Thymus (tissue), 11 donors: ENCODE measurements around the gene RHEX. TPM values are rescaled to one million over a fixed set of nuclear protein-coding genes. Genes with fewer than 3 reads are reported as not detected.

ENCODE experiments used
- DNase-seq, 9 donors: peaks; one replicate each; pipeline ENCODE4 v3.0.0-alpha.2; 2013; ENCODE audit warnings: low spot score in 9 of 9, low read depth in 6 of 9, missing footprints in 1 of 9
- H3K27ac ChIP-seq, 2 donors: one replicate each; pipeline ENCODE4 v1.5.1; 2013; ENCODE audit warnings: control low read depth in 1 of 2, low read depth in 1 of 2, low read length in 1 of 2, mild to moderate bottlenecking in 1 of 2, moderate library complexity in 1 of 2
- H3K27me3 ChIP-seq, 2 donors: one replicate each; pipeline ENCODE4 v1.5.1; 2013; ENCODE audit warnings: low read length in 1 of 2; ENCODE audit not compliant: control insufficient read depth in 2 of 2, insufficient read depth in 1 of 2
- H3K36me3 ChIP-seq, 2 donors: one replicate each; pipeline ENCODE4 v1.5.1; 2013; ENCODE audit warnings: low read length in 1 of 2, mild to moderate bottlenecking in 1 of 2, moderate library complexity in 1 of 2; ENCODE audit not compliant: control insufficient read depth in 2 of 2, insufficient read depth in 2 of 2
- H3K4me1 ChIP-seq, 2 donors: one replicate each; pipeline ENCODE4 v1.5.1; 2013; ENCODE audit warnings: low read length in 2 of 2; ENCODE audit not compliant: control insufficient read depth in 2 of 2, insufficient read depth in 2 of 2
- H3K4me3 ChIP-seq, 2 donors: one replicate each; pipeline ENCODE4 v1.5.1; 2013; ENCODE audit warnings: low read length in 2 of 2, control low read depth in 1 of 2, mild to moderate bottlenecking in 1 of 2
- H3K9me3 ChIP-seq, 2 donors: one replicate each; pipeline ENCODE4 v1.5.1; 2013; ENCODE audit warnings: low read length in 1 of 2, mild to moderate bottlenecking in 1 of 2; ENCODE audit not compliant: control insufficient read depth in 2 of 2, insufficient read depth in 1 of 2
- WGBS: extraction: QIAGEN DNeasy Blood & Tissue Kit; methylation state at CpG from one replicate; pipeline ENCODE4 v1.1.7; 2013; 5-methylcytosine and 5-hydroxymethylcytosine counted together
- polyA plus RNA-seq: library from polyadenylated mRNA; stranded (reverse); fragments of 200-250 nt; gene quantifications from one replicate; pipeline ENCODE4 v1.2.3, GENCODE V29; 2013
- total RNA-seq: library from RNA; stranded (reverse); fragments of 120-200 nt; gene quantifications from one replicate; pipeline ENCODE4 v1.2.4, GENCODE V29; 2013
- donor health status: healthy.

The RHEX gene
- total and polyA plus RNA-seq, 2 donors: 1.7 to 3.6 TPM

- Histone ChIP-seq H3K4me1 (peaks cover 0 to 11% of the 10 kb centered on the region in 2 donors), H3K27me3 (no peaks in the 10 kb centered on the region), H3K27ac (no peak overlapping the region), H3K4me3 (no peak overlapping the region), H3K36me3 (no peaks in the 10 kb centered on the region), H3K9me3 (no peaks in the 10 kb centered on the region)
- 67% methylated on average over 2 of the region's 2 CpGs for WGBS
- DNase-seq: no peak
These were observed 89.8 kb downstream of the RHEX start for GRCh38 chr1:206142770-206143169.

DNA sequence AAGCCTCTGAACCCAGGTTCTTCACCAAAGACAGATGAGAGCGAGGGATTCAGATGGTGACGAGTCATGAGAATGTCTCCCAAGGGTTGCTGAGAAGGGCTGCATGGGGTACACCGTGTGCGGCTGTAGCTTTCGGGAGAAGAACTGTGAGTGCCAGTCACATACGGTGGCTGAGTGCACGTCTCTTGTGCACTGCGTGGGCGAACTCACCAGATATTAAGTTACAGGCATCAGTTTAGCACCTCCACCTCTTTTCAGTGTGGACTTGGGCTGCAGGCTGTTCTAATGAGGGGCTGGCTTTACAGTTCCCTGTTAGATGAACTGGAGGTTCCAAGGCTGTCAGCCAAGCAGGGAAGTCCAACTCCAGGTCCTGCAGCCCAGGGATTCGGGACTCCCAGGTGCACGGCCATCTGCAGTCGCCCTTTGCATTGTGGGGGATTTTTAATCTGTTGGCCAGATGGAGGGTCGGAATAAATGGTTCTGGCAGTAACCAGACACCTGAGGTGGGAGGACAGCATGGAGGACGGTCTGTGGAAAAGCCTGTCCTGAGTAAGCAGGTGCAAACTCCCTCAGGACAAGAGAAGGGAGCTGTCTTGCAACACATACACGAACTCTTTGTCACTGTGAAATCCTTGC, 90.7 kb downstream of the RHEX start:
- WGBS: 97% methylated on average over 15 of the region's 15 CpGs
- no peaks in the 10 kb centered on the region for H3K27me3 ChIP-seq

GRCh38 chr1:206144605-206145004, 91.6 kb downstream of the RHEX start:
- H3K4me3 ChIP-seq: no peak overlapping the region
- no peak for DNase-seq
- H3K9me3 ChIP-seq: no peaks in the 10 kb centered on the region
- no peaks in the 10 kb centered on the region for H3K36me3 ChIP-seq
- 97% methylated on average over 2 of the region's 2 CpGs for WGBS
- no peaks in the 10 kb centered on the region for H3K27me3 ChIP-seq
- H3K4me1 ChIP-seq: peaks cover 0 to 11% of the 10 kb centered on the region in 2 donors
- H3K27ac ChIP-seq: no peak overlapping the region

More for the DNA sequence above, 90.7 kb downstream of the RHEX start:
- H3K9me3 ChIP-seq: no peaks in the 10 kb centered on the region
- H3K36me3 ChIP-seq: no peaks in the 10 kb centered on the region
- H3K4me3 ChIP-seq: no peak overlapping the region
- H3K27ac ChIP-seq: no peak overlapping the region
- no peak for DNase-seq
- H3K4me1 ChIP-seq: peaks cover 0 to 11% of the 10 kb centered on the region in 2 donors

DNA sequence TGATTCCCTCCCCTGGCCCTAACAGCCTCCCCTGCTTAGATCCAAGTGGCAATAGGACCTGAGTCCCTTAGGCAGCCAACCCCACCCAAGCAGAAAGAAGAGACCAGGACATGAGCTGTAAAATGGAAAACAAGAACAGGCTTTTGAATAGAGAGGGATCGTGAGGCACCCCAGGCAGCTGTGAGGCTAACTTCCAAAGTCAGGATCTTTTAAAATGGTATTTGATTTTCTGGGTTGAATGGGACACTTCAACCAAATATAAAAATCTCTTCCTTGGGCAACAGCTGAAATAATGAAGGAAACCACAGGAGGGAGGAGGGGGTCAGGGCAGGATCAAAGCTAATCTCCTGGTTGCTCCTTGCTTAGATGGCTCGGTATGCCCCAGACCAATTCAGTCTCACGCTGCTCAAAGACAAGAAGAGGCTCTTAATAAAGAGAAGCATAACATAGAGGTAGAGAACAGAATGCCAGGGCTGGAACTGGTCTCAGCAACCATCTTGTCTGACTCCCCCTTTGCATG, 92.9 kb downstream of the RHEX start:
- DNase-seq: no peak
- no peak overlapping the region for H3K27ac ChIP-seq
- no peaks in the 10 kb centered on the region for H3K27me3 ChIP-seq
- no peaks in the 10 kb centered on the region for H3K36me3 ChIP-seq
- H3K4me1 ChIP-seq: peaks cover 0 to 9% of the 10 kb centered on the region in 2 donors
- no peak overlapping the region for H3K4me3 ChIP-seq
- whole genome bisulfite sequencing: 95% methylated on average over 3 of the region's 3 CpGs
- H3K9me3 ChIP-seq: no peaks in the 10 kb centered on the region

Other genes with a start within 250 kb of the RHEX start
- gene SLC41A1, start 240.0 kb upstream of the RHEX start, total RNA-seq: 3.7 TPM
- gene SLC41A1, start 240.0 kb upstream of the RHEX start, polyA plus RNA-seq: 7.8 TPM
- 0.09 TPM for gene PM20D1, start 203.0 kb upstream of the RHEX start, total RNA-seq
- 0.41 TPM for gene PM20D1, start 203.0 kb upstream of the RHEX start, polyA plus RNA-seq
- gene SLC26A9, start 109.7 kb upstream of the RHEX start, total RNA-seq: 0.09 TPM
- gene SLC26A9, start 109.7 kb upstream of the RHEX start, polyA plus RNA-seq: 0.41 TPM
- gene RAB7B, start 49.8 kb upstream of the RHEX start, total RNA-seq: 8.6 TPM
- gene RAB7B, start 49.8 kb upstream of the RHEX start, polyA plus RNA-seq: 6.4 TPM
- 1.4 TPM for gene CTSE, start 29.3 kb upstream of the RHEX start, total RNA-seq
- 3.1 TPM for gene CTSE, start 29.3 kb upstream of the RHEX start, polyA plus RNA-seq
- gene AVPR1B, start 64.2 kb downstream of the RHEX start, total RNA-seq: 0.09 TPM
- gene AVPR1B, start 64.2 kb downstream of the RHEX start, polyA plus RNA-seq: 0.23 TPM
- 8.5 TPM for gene FAM72A, start 149.7 kb downstream of the RHEX start, total RNA-seq
- 6.3 TPM for gene FAM72A, start 149.7 kb downstream of the RHEX start, polyA plus RNA-seq
- 11.4 TPM for gene SRGAP2, start 150.4 kb downstream of the RHEX start, total RNA-seq
- gene SRGAP2, start 150.4 kb downstream of the RHEX start, polyA plus RNA-seq: 17.8 TPM